GM19452 (cell line): ENCODE measurements around the gene SIPA1L3.
"Not testable (repeated sequence)": the region's sequence is repeated elsewhere in the genome, so short reads cannot be mapped to it uniquely, and the experiment has no call there.

ENCODE experiments used
- ATAC-seq: cut with Tn5 transposase; IDR thresholded peaks from one replicate; pipeline ENCODE4 v1.9.1; 2021; ENCODE audit not compliant: unreplicated experiment

The SIPA1L3 gene

DNA sequence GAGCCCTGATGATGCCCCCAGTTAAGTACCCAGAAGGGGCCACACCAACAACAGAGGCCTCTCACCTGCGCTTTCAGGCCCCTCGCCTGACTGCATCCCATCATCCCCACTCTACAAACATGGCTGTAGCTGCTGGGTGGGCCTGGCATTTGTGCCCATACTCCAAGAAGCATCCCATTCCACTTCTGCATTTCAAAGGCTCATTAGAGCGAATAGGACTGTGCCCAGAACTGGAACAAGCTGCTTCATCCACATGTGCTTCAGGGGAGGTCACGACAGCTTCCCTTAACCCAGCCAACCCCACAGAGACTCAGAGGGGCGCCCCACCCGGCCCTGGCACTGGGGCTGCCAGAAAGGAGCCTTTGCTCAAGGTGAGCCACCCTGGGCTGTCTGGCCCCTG lies 156.9 kb downstream of the SIPA1L3 start:
- no peak for ATAC-seq

DNA sequence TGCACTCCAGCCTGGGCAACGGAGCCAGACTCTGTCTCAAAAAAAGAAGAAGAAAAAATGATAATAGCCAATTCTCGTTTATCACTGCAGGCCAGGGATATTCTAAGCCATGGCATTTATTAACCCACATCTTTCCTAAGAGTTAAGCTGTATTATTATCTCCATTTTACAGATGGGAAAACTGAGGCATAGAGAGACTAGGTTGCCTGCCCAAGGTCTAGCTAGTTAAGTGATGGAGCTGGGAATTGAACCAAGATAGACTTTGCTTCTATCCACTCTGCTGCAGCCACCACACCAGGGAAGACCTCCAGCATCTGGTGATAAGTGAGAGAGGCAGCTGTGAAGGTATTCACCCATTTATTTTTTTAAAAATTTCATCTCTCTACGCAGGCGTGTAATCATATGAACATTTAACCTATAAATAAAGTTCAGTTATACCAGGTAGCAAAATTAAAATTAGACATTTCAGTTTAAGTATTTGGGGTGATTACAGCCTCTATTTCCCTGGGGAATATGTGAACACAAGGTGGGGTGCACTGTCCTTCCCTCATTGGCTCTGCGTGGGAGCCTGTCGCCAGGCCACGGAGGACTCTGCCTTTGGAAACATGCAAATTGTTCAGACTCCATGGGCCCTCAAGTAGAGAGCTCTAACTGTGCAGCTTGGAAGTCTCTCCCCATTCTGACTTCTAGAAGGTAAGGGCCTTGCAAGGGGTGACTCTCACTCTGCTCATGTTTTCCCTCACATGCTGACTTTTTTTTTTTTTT lies 157.8 kb downstream of the SIPA1L3 start:
- ATAC-seq: no peak

GRCh38 chr19:38065775-38066174 lies 158.8 kb downstream of the SIPA1L3 start:
- ATAC-seq: not testable (repeated sequence)

- no peak for ATAC-seq
Observed at GRCh38 chr19:38068826-38069225, 161.8 kb downstream of the SIPA1L3 start.

DNA sequence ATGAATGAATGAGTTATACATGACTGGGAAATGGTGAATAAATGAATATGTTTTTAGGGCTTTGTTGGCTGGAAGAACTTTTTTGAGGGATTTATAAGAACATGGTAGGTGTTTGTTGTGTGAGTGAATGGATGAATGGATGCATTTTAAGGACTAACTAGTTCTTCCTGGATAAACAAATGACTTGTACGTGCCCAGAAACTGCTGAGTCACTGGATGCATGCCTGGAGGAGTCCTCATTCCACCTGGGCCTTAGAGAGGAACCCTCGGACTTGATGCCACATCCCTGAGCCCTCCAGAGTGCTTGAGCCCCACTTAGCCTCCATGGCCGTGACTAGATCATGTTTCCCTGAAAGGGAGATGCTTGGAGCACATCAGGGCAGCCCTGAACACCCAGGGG lies 163.6 kb downstream of the SIPA1L3 start:
- ATAC-seq: no peak

DNA sequence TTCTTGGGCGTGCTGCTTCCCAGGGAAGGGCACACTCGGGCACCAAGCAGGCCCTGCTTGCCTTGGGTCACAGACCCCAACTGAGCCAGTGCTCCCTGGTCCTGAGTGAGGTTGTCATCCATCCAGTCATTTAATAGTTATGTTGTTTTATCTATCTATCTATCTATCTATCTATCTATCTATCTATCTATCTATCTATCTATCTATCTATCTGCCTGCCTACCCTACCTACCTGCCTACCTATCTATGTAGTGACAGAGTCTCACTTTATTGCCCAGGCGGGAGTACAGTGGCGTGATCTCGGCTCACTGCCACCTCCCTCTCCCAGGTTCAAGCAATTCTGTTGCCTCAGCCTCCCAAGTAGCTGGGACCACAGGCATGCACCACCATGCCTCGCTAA lies 164.0 kb downstream of the SIPA1L3 start:
- ATAC-seq: not testable (repeated sequence)

- ATAC-seq: no peak
Observed at GRCh38 chr19:38071647-38072046, 164.6 kb downstream of the SIPA1L3 start.

DNA sequence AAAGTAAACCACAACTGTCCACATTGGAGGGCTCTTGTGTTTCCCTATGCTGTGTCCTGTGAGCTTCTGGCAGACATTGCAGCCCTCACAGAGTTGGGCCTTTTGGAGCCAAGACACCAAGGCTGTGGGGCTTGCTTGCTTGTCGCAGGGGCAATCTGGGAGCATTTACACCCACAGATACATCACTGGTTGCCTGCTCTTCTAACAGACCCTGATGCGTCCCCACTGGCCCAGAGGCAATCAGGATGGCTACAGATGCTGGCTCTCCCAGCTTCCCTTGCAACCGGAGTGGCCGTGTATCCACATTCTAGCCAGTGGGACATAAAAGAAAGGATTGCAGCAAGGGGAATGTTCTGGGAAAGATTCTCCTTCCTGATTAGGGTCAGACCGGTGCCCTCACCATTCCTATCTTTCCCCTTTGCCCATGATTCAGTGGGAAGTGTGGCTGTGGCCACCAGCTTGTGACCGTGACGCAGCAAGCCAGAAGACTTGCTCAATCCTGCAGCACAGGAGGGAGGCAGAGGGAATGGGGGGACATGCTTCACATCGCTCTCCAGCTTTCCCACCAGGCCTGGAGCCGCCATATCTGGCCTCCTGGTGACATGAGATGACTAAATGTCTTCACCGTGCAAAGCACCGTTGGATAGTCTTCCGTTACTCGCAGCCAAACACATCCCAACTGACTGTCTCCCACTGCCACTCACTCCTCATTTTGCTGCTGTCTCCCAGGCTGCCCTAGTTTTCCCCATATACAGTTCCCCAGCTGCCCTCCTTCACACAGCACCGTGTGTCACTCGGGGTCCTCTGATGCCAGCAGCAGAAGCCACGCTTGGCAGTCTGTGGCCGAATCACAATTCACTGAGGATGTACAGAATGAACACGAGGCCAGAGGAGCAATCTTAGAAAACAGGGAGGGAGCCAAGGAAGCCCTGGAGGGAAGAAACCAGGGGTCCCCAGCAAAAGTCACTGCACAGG lies 166.1 kb downstream of the SIPA1L3 start:
- no peak for ATAC-seq

GRCh38 chr19:38073841-38074685 lies 167.1 kb downstream of the SIPA1L3 start:
- ATAC-seq: no peak

DNA sequence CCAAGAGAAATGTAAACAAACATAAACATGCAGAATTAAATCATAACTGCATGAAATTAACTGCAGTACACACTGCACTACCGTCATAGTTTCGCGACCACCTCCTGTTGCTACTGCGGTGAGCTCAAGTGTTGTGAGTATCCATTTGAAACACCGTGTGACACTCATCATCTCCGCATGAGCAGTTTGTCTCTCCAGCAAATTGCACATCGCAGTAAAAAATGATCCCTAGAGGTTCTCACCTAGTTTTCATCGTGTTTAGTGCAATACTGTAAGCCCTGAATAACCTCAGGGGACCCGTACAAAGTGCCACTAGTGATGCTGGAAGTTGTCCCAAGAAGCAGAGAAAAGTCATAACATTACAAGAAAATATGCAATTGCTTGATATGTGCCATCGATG lies 169.3 kb downstream of the SIPA1L3 start:
- no peak for ATAC-seq

DNA sequence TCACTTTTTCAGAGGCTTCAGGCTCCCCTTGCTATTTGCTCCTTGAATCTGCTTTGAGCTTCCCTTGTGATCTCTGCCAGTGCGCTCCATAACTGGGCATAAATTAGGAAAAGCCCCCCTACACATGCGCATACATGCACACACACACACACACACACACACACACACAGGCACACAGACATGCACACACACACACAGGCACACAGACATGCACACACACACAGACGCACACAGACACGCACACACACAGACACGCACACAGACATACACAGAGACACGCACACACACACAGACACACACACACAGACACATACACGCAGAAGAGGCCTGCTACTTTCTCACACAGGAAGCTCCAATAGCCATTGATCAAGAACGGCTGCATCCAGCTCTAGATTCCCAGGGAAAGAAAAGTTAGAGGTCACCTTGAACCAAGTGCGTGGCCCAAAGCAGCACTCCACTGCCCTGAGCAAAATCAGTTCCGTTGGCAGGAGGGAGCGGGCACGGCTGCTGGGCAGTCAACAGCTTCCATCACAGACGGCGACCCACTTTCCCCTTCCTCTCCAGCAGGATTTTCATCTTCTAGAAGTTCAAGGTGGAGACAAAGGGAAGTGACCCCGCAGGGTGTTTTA lies 171.4 kb downstream of the SIPA1L3 start:
- no peak for ATAC-seq

DNA sequence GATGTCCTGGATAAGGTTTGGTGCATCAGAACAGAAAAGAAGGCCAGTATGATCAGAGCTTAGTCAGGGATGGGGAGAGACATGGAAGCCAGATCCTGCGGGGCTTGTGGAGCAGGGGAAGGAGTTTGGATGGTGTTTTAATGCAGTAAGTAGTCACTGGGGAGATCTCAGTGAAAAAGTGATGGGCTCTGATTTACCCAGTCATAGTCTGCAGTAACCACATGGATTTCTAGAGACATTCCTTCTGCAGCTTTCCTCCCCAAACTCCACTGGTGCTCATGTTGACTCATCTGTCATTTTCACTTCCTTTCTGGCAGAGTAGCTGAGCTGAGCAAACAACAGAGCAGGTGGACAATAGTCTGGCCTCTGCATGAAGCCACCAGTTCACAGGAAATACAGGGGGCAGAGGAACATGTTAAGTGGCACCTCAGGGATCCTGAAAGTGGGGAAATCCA lies 172.9 kb downstream of the SIPA1L3 start:
- no peak for ATAC-seq

DNA sequence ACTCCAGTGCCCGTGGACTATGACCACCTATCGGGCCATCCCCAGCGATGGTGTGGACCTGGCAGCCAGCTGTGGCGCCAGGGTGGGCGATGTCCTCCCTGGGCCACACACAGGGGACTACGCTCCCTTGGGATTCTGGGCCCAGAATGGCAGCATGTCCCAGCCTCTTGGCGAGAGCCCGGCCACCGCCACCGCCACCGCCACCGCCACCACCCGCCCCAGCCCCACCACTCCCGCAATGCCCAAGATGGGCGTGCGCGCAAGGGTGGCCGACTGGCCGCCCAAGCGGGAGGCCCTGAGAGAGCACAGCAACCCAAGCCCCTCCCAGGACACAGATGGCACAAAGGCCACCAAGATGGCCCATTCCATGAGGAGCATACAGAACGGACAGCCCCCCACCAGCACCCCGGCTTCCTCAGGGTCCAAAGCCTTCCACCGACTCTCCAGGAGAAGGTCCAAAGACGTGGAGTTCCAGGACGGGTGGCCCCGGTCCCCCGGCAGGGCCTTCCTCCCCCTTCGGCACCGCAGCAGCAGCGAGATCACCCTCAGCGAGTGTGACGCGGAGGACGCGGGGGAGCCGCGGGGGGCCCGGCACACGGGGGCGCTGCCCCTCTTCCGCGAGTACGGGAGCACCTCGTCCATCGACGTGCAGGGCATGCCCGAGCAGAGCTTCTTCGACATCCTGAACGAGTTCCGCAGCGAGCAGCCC lies 174.7 kb downstream of the SIPA1L3 start:
- ATAC-seq: no peak

- ATAC-seq: no peak
Observed at GRCh38 chr19:38082256-38083118, 175.5 kb downstream of the SIPA1L3 start.

GRCh38 chr19:38084196-38084595 lies 177.2 kb downstream of the SIPA1L3 start:
- no peak for ATAC-seq

DNA sequence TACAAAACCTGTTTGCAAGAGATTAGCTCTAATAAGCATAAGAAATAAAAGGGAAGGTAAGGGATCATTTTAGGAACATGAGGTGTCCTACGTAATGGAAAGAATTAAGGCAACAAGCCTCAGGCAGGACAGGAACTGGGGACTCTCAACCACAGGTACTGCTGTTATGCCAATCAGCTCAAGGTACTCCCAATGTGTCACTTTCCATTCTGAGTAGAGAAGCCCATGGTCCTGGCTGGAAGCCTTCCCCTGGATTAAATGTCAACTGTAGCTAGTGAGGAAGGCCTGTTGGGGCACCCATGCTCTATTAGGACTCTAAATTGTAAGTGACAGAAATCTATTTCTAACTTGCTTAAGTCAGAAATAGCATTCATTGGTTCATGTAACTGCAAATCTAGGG lies 182.4 kb downstream of the SIPA1L3 start:
- no peak for ATAC-seq

GRCh38 chr19:38093154-38093553 lies 186.1 kb downstream of the SIPA1L3 start:
- no peak for ATAC-seq

- ATAC-seq: no peak
Observed at GRCh38 chr19:38093587-38093986, 186.6 kb downstream of the SIPA1L3 start.
